NCI-H1092 treated with DMSO at 0.1 percent for 48 hours (cell line): ENCODE data around the gene NHS.
"Not testable (repeated sequence)": the region's sequence is repeated elsewhere in the genome, so short reads cannot be mapped to it uniquely, and the experiment has no call there.

ENCODE experiments used
- DNase-seq: peaks from one replicate; lab custom pipeline; 2025; lab: John Stamatoyannopoulos, UW

NHS gene

DNA sequence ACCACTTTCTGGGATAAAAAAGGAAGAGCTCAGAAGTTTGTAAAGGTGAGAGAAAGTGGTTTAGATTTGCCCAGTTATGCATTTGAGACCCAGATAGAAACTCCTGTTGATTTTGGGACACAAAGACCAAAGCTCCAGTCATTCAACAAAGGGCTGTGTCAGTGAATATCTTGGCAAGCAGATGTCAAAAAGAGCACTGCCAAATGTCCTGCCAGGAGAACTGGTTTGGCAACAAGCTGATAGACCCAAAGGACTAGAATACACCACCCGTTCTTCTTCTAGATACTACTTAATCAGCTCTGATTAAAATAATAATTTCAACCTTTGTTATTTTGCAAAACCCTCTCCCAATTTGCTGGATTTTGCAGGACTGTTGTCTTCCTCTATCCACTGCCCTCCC, 121.4 kb downstream of the NHS start:
- DNase-seq = no peak

- no peak for DNase-seq
Observed at GRCh38 chrX:17497193-17497592, 122.2 kb downstream of the NHS start.

GRCh38 chrX:17499512-17499911, 124.5 kb downstream of the NHS start:
- no peak for DNase-seq

DNA sequence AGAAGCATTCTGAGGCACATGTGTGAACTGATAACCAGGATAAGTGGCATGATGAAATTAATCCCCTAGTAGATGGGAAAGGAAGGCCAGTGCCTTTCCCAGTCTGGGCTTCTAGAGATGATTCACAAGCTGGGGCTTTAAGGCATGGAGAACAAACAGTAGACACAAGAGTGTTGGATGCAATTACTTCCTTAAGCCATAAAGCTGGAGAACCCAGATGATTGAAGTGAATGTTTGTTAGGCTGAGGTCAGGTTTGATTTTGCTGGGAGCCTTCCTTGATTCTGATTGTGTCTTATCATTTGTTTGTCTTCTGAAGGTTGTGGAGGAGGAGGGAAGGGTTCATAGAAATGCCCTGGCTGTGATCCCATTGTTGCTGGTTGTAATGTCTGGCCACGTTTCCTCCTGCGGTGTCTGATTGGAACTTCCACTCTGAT, 125.2 kb downstream of the NHS start:
- no peak for DNase-seq

GRCh38 chrX:17501746-17502145, 126.7 kb downstream of the NHS start:
- no peak for DNase-seq

- not testable (repeated sequence) for DNase-seq
Observed at GRCh38 chrX:17506352-17506751, 131.4 kb downstream of the NHS start.

DNA sequence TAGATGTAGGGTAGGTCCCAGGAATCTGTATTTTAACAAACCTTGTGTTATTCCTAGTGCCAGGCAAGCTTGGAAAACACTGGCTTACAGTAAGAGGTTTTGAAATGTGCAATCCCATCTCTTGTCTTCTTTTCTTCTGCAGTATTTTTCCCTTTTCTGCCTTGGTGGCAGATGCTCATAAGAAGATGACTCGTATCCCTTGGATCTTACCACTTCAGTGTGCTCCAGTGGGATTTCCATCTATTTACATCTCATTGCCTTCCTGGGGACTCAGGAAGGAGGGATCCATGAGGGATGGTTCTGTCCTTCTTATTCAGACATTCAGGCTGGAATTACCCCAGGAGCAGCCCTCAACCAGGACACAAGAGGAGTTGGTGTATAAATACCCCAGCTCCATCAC, 136.6 kb downstream of the NHS start:
- no peak for DNase-seq

- DNase-seq = no peak
Observed at GRCh38 chrX:17519358-17519757, 144.4 kb downstream of the NHS start.

- DNase-seq = no peak
Observed at GRCh38 chrX:17520016-17520615, 145.1 kb downstream of the NHS start.

GRCh38 chrX:17521871-17522693, 147.1 kb downstream of the NHS start:
- DNase-seq = peak; percentile 31

GRCh38 chrX:17525266-17525665, 150.3 kb downstream of the NHS start:
- DNase-seq = no peak

GRCh38 chrX:17525762-17526555, 151.0 kb downstream of the NHS start:
- DNase-seq = no peak

DNA sequence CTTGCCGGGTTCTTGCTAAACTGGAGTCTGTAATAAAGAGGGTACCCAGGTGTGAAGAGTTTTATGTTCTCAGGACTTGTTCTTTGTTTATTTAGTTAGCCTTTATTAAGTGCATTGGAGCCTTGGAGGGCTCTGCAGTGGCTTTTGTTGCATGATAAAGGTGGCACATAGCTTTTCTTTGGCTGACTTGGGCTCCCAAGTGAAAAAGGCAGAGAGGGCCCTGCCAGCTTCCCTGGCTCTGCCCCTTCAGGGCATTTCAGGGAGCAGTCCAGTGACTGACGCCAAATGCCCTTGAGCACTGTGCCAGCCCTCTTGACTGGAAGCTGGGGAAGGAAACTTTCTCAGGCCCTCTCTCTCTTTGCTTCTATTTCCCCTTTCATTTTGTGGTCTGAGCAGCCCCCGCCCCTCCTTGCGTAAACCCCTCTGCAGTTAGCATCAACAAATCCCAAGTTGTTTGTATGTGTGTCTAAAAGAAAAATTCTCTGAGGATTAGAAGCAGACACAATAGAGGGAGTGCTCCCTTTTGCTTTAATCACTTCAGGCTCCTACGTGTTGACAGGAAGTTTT, 152.2 kb downstream of the NHS start:
- no peak for DNase-seq

DNA sequence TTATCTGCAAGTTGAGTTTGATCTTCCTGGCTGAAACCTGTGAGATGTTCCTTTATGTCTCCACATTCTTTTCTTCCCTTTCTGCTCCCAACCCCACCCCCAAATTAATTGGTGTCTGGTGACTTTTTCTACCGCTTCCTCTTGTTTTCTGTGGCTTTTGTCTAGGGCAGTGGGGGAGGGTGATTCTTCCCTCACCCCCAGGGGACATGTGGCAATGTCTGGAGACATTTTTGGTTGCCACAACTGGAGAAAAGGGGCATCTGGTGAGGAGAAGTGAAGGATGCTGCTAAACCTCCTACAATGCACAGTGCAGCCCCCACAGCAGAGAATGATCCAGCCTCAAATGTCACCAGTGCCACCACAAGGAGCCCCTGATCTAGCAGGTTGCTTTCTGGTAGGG, 152.9 kb downstream of the NHS start:
- no peak for DNase-seq

GRCh38 chrX:17529151-17529745, 154.2 kb downstream of the NHS start:
- DNase-seq = no peak

DNA sequence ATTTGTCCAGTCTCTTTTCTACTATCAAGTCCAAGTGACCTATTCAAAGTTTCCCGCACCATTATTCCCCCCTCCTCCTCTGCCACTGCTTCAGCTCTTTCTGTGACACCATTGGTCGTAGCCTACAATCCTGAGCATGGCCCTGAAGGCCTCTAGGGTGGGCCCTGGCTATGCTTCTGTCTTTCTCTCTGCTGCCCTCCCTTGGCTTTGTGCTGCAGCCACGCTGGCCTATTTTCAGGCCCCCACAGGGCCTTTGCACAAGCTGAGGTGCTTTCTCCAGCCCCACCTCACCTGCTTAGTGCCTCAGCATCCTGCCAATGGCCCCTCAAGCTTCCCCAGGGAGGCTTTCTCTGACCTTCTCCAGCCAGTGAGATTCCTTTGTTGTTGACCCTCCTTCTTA, 156.5 kb downstream of the NHS start:
- no peak for DNase-seq

- DNase-seq = peak; percentile 4
Observed at GRCh38 chrX:17535229-17535628, 160.2 kb downstream of the NHS start.

- DNase-seq = no peak
Observed at GRCh38 chrX:17537723-17538243, 162.8 kb downstream of the NHS start.

GRCh38 chrX:17542123-17542522, 167.1 kb downstream of the NHS start:
- DNase-seq = no peak

DNA sequence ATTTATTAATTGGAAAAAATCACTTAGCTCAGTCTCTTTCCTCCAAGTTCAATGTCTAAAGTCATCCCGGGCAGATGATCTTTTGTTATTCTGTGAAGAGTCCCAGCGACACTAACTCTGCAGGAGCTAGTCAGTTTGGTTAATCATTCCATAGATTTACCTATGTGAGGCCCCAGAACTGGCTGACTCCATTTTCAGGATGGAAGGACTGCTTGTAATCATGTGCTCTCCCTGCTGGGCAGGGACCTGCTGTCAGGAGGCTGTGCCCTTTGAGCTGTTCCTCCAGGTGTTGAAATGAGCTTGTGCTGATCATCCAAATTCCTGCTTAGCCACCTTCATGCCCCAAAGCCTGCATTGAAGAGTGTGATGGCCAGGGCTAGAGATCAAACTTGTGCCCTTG, 169.8 kb downstream of the NHS start:
- no peak for DNase-seq

DNA sequence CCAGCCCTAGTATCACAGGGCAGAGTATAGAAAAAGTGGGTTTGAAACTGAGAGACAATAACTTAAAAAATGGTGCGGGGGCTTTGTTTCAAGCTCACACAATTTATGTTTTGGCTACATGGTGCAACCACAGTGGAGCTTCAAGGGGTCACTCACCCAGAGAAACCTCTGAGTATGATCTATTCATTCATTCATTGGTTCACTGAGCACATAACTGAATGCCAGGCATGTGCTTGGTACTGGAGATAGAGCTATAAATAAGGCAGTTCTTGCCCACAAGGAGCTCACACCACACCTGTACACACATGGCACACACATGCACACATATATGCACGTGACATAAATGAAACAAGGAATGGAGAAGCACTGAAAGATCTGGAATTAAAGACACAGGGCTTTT, 171.4 kb downstream of the NHS start:
- no peak for DNase-seq

DNA sequence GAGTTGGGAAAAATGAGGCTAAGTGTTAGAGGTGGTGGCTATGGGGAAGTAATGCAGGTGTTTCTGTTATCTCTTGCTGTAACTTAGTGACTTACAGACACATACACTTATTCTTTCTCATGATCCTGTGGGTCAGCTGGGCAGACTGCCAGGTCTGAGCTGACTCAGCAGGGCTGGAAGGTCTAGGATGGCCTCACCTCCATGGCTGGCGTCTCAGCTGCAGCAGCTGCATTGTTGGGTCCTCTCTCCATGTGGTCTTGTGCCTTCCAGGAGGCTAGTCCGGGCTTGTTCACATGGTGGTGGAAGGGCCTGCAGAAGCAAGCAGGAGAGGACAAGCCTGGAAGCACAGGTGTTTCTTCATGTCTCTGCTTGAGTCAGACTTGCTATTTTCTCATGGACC, 172.7 kb downstream of the NHS start:
- DNase-seq = no peak
